ENCODE measurements around the gene SELENON.

DNA sequence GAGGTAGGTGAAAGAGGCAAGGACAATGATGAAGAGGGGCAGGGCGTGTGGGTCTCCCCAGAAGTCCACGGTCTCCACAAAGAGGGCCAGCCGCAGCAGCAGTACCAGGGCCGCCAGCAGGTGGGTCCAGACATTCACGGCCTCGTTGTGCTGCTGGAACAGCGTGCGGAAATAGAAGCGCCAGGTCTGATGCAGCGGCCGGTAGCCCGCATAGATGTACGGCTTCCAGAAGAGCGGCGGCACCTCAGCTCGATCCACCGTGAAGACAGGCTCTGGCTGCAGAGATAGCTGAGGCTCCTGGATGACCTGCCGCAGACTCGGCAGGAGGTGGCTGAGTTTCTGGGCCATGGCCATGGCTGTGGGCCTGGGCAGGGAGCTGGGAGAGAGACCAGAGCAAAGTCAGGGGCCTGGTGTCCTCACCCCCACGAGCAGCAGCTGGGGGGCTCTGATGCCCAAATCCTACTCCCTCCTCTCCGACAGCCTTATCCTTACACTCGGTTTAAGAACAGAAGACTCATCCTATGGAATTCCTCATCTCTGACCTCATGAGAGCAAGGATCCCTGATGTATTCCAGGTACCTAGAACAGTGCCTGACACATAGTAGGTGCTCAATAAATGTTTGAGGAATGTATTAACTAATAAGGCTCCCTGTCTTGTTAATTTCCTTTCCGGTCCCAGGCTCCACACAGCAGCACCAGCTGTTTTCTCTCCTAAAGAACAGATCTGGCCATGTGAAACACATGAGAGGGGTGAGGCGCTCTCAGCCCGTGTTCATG, 63.7 kb downstream of the SELENON start:
- TF ChIP-seq POLR2A (IDR thresholded peaks at IDR 0.05) (no peak), CTCF (IDR thresholded peaks at IDR 0.05 in 4 of 5, conservative IDR thresholded peaks at IDR 0.05 in 1 of 5) (no peak)

All from gastrocnemius medialis (tissue), 4 donors.